GM21515 (cell line): Measurements from ENCODE around the gene DDN.
A peak's percentile ranks its signal among the peaks of the same experiment; 100 is the strongest.

ENCODE experiments used
- ATAC-seq: cut with Tn5 transposase; IDR thresholded peaks from one replicate; pipeline ENCODE4 v1.9.1; 2021; ENCODE audit not compliant: unreplicated experiment

The DDN gene

DNA sequence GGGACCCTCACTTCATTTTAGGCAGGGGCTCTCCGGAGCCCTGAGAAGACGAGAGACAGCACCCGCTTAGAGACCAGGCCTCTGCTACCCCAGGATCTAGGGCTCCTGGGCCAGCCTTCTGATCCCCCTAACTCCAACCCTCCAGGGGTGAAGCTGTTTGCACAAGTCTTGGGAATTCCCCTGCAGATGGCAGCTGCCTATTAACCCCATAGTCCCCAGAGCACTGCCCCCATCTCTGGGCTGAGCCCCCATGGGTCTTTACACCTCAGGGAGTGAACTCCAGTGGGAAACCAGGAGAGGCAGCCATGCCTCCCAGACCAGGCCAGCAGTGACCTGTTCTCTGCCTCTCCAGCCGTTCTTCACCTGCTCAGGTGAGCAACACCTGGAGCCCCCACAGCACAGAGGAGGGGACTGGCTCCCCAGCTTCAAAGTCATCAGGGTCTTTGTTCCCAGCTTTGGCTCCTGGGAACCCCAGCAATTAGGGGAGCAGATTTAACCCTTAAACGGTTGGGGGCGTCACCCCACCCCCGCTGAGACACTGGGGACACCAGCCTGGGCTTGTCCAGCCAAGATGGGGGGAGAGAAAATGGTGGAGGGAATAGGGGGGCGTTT is 29.9 kb downstream of the DDN start:
- ATAC-seq: no peak

GRCh38 chr12:48968467-48968866 is 30.7 kb downstream of the DDN start:
- ATAC-seq: no peak

- no peak for ATAC-seq
These were observed 31.2 kb downstream of the DDN start for GRCh38 chr12:48967991-48968390.

DNA sequence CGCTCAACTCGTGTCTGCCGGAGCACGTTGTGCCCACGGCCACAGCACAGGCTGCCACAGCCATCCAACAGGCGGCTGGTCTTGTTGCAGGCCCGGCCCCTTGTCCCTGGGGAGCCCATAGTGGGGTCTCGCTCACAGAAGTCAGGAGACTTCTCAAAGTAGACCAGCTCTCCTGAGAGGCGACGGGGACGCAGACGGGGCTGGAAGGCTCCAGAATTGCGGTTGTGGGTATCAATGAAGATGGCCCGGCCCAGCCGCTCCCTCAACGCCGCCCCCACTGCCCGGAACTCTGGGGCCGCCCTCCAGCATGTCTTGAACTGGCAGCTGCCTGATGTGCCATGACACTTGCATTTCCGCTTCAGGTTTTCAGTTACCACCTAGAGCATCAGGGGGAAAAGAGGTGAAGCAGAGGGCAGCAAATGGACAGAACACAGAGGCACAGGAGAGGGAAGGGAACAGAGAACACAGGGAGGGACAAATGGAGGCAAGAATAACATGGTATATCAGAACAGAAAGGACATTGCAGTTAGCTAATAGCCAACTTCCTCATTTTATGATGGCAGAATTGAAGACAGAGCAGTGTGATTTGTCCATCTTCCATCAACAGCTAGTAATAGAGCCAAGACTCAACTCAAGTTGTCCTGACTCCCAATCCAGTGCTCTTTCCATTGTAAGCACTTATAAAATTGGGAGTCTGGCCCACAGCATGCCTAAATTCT is 32.8 kb downstream of the DDN start:
- no peak for ATAC-seq

GRCh38 chr12:48965298-48965838 is 33.8 kb downstream of the DDN start:
- ATAC-seq: no peak

GRCh38 chr12:48961801-48962200 is 37.4 kb downstream of the DDN start:
- no peak for ATAC-seq

DNA sequence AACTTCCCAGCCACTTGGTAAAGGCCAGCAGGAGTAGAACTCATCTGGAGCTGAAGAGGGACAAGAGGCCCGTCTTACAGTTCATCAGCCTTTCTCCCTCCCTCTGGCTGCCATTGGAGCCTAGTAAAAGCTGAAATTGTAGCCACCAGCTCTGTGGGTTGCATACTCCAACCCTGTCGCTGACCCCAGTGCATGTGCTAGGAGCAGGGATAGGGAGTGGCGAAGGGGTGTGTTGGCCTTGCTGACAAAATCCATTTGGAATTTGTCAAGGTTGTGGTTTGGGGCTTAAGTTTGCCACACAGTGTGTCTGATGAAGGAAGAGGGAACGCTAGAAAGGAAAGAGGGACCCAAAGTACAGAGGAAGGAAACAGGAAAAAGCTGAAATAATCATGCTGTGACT is 37.8 kb downstream of the DDN start:
- no peak for ATAC-seq

DNA sequence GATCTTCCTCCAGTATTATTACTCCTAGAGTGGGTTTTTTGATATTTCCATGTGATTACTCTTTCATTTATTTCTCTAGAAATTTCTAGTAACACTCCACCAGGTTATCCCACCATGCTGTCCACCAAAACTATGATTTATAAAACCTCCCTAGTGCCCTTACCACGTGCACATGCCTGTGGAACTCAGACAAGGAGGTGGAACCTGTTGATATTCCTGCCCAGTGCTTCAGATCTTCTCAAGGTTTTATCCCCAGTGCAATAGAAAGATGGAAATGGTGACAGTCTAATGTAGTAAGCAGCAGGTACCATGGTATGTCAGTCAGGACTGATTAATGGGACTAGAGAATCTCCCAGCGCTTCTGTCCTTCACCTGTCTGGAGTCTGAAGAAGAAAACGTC is 38.3 kb downstream of the DDN start:
- no peak for ATAC-seq

- no peak for ATAC-seq
These were observed 41.2 kb downstream of the DDN start for GRCh38 chr12:48958049-48958388.

DNA sequence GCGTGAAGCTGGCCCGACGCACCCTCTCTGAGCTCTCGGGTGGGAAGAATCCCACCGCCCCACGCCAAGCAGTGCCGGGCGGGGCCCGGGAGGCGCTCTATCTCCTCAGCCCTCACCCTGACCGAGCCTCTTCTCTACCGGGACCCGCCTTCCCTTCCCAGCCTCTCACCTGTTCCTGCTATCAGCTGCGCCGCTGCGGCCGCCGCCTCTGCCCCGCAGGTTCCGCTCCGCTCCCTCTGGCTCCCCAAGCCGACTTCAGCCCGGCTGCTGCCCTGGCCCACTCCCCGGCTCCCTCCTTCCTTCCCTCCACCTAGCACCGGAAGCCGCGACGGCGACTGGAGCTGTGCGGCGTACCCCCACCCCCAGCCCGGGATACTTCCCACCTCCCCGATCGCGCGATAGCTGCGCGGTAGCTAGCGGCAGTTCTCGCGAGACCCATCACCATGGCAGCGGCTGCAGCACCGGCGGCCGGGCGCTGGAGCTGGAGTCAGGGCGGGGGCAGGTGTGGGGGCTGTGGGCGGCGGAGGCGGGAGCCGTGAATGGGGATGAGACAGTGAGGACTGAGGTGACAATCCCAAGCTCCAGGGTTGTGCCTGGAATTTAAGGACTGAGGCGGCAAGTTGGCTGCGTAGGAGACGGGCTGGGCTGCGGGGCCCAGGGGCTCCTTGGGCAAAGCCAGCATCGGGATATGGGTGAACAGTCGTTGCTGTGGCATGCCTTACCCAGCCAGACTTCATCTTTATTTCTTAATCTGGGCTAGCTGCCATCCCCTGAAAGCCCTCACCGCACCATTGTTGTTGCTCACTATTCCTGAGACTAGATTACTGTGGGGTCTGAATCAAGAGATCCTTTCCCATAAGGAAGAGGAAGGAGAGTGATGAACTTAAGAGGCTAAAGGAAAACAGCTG is 41.8 kb downstream of the DDN start, which contains the start of gene ARF3:
Gene ARF3 (minus strand): TSS at position 347 of the 908 bp plus-strand sequence. CDS start 16,392 bp downstream, outside the sequence.
- peak; percentile 79 for ATAC-seq

GRCh38 chr12:48956279-48957140 is 42.7 kb downstream of the DDN start:
- peak; percentile 12 for ATAC-seq

DNA sequence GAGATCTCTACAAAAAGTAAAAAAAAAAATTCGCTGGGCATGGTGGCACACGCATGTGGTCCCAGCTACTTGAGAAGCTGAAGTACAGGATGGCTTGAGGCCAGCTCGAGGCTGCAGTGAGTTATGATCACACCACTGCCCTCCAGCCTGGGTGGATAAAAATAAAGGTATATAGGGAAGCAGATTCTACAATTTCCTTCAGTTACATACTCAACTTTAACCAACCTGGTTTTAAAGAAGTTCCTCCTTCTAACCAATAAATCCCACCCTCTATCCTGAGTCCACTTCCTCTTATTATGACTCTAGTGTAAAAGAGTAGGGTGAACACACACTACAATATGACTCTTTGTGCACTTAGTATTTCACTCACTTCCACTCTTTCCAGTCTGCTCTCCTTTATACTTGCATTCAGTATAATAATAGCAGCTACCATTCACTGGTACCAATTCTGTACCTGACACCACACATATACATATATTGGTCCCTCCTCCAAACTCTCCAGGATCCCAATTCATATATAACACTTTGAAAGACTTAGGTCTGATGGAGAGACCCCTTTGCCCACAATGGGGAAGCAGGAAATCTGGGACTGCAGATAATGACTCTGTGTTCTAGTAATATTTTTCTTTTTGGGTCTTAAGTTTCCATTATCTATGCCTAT is 44.2 kb downstream of the DDN start:
- ATAC-seq: no peak

DNA sequence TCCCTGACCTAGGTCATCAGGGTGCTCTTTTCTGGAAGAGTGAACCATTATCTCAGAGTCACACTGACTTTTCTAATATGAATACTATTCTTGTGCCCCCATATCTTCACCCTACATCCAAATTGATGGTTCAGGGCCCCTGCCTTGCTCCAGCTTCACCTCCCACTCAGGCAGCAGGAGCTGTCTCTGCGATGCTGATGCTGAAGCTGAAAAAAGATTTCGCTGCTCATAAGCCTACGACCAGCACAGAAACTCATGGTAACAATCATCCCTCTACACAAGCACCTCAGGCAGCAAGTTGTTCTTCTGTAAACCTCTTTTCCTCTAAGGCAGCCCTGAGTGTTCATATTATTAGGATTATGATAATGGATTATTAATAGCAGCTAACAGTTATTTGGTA is 45.1 kb downstream of the DDN start:
- ATAC-seq: no peak

GRCh38 chr12:48952691-48953090 is 46.5 kb downstream of the DDN start:
- ATAC-seq: no peak

DNA sequence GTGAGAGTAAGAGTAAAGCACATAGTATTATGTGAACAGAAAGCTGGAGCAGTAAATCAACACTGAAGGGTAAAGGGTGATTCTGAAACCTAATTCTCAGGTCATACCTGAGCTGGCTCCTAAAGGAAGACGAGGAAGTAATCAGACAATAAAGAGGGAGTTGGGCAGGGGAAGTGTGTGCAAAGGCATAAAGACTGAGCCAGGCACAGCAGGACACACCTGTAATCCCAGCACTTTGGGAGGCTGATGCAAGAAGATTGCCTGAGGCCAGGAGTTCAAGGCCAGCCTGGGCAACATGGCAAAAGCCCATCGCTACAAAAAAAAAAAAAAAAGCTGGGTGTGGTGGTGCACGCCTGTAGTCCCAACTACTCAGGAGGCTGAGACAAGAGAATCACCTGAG is 51.4 kb downstream of the DDN start:
- ATAC-seq: no peak

GRCh38 chr12:48946943-48947342 is 52.2 kb downstream of the DDN start:
- ATAC-seq: no peak

GRCh38 chr12:48946205-48946604 is 53.0 kb downstream of the DDN start:
- no peak for ATAC-seq
